ENCODE measurements around the gene NALCN.

DNA sequence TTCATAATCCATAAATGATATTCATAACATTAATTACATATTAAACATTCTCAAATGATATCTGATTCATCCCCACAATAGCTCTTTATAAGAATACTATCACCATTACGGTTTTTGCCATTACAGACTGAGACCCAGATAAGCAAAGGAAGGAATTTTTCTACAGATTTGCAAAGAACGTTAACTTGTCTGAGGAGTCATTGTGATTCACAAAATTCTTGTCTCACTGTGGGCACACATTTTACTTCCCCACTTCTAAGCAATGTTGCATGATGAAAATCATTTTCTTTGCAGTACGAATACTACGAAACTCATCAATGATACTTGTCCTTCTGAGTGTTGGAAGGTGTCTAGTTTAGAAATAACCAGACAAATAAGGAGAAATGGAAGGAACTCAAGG, 70.1 kb downstream of the NALCN start:
- TF ChIP-seq, protein P1, sequence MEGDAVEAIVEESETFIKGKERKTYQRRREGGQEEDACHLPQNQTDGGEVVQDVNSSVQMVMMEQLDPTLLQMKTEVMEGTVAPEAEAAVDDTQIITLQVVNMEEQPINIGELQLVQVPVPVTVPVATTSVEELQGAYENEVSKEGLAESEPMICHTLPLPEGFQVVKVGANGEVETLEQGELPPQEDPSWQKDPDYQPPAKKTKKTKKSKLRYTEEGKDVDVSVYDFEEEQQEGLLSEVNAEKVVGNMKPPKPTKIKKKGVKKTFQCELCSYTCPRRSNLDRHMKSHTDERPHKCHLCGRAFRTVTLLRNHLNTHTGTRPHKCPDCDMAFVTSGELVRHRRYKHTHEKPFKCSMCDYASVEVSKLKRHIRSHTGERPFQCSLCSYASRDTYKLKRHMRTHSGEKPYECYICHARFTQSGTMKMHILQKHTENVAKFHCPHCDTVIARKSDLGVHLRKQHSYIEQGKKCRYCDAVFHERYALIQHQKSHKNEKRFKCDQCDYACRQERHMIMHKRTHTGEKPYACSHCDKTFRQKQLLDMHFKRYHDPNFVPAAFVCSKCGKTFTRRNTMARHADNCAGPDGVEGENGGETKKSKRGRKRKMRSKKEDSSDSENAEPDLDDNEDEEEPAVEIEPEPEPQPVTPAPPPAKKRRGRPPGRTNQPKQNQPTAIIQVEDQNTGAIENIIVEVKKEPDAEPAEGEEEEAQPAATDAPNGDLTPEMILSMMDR (conservative IDR thresholded peaks at IDR 0.05 in 1 of 2, IDR thresholded peaks at IDR 0.05 in 1 of 2; ENCODE audit: extremely low read depth in 1 of 2, insufficient read depth in 1 of 2, low read depth in 1 of 2, low read length in 2 of 2), result no peak
- TF ChIP-seq EZH2 (IDR thresholded peaks at IDR 0.05; ENCODE audit: borderline replicate concordance, low read length), result no peak

All from mammary epithelial cell (primary cell).